Activated CD4-positive, CD25-positive, alpha-beta regulatory T cell treated with anti-CD3 and anti-CD28 coated beads, Interleukin-2, amount 50 U/mL, for 72 hours (primary cell): Measurements from ENCODE around the gene TRMO.

Source experiments
- DNase-seq: peaks from one replicate; pipeline ENCODE4 v3.0.0; 2021

Gene TRMO

GRCh38 chr9:97857606-97858392, 64.5 kb downstream of the TRMO start:
- no peak for DNase-seq

- DNase-seq = no peak
These were observed 65.3 kb downstream of the TRMO start for GRCh38 chr9:97856857-97857605.

- no peak for DNase-seq
These were observed 66.4 kb downstream of the TRMO start for GRCh38 chr9:97855899-97856298.

GRCh38 chr9:97855486-97855875, 66.8 kb downstream of the TRMO start:
- DNase-seq = no peak

GRCh38 chr9:97854696-97855485, 67.4 kb downstream of the TRMO start:
- no peak for DNase-seq
